HG03066 (cell line): ENCODE results near the gene TOP1.
"Not testable (repeated sequence)": the region's sequence is repeated elsewhere in the genome, so short reads cannot be mapped to it uniquely, and the experiment has no call there.

ENCODE experiments used
- ATAC-seq: cut with Tn5 transposase; IDR thresholded peaks from one replicate; pipeline ENCODE4 v1.9.1; 2021; ENCODE audit warnings: low read depth; ENCODE audit not compliant: unreplicated experiment

The TOP1 gene

GRCh38 chr20:41086402-41087324 is 58.0 kb downstream of the TOP1 start:
- no peak for ATAC-seq

- ATAC-seq = no peak
Observed at GRCh38 chr20:41087325-41087685, 58.7 kb downstream of the TOP1 start.

- ATAC-seq = no peak
Observed at GRCh38 chr20:41087777-41088176, 59.2 kb downstream of the TOP1 start.

GRCh38 chr20:41089555-41089954 is 60.9 kb downstream of the TOP1 start:
- no peak for ATAC-seq

- no peak for ATAC-seq
Observed at GRCh38 chr20:41091927-41092326, 63.3 kb downstream of the TOP1 start.

- ATAC-seq = no peak
Observed at GRCh38 chr20:41094353-41095055, 65.9 kb downstream of the TOP1 start.

- no peak for ATAC-seq
Observed at GRCh38 chr20:41095110-41095969, 66.7 kb downstream of the TOP1 start.

GRCh38 chr20:41098703-41099250 is 70.2 kb downstream of the TOP1 start:
- ATAC-seq = no peak

- no peak for ATAC-seq
Observed at GRCh38 chr20:41100001-41100480, 71.4 kb downstream of the TOP1 start.

GRCh38 chr20:41101660-41102059 is 73.0 kb downstream of the TOP1 start:
- ATAC-seq = no peak

- no peak for ATAC-seq
Observed at GRCh38 chr20:41108531-41108930, 79.9 kb downstream of the TOP1 start.

GRCh38 chr20:41110012-41110411 is 81.4 kb downstream of the TOP1 start:
- no peak for ATAC-seq

- ATAC-seq = no peak
Observed at GRCh38 chr20:41110930-41111577, 82.4 kb downstream of the TOP1 start.

GRCh38 chr20:41111578-41111951 is 82.9 kb downstream of the TOP1 start:
- no peak for ATAC-seq

- ATAC-seq = no peak
Observed at GRCh38 chr20:41116282-41116956, 87.8 kb downstream of the TOP1 start.

GRCh38 chr20:41118159-41118558 is 89.5 kb downstream of the TOP1 start:
- ATAC-seq = not testable (repeated sequence)

GRCh38 chr20:41118632-41119031 is 90.0 kb downstream of the TOP1 start:
- ATAC-seq = no peak

- ATAC-seq = no peak
Observed at GRCh38 chr20:41119614-41120561, 91.3 kb downstream of the TOP1 start.
